BLaER1 treated with 17β-estradiol and CSF1 and Interleukin-3, amounts not matched to agents 10 nM and 100 nM (cell line): ENCODE results near the gene OR1J2.
"Not testable (repeated sequence)": the region's sequence is repeated elsewhere in the genome, so short reads cannot be mapped to it uniquely, and the experiment has no call there.

Experiments
- H3K27ac ChIP-seq, 11 experiments: shearing (Covaris generic); formaldehyde crosslinking; 2 replicates each; pipeline ENCODE4 v1.8.1; 2022
- H3K27me3 ChIP-seq, 11 experiments: shearing (Covaris generic); formaldehyde crosslinking; 2 replicates each; pipeline ENCODE4 v1.8.1; 2022
- H3K36me3 ChIP-seq, 11 experiments: shearing (Covaris generic); formaldehyde crosslinking; 2 replicates each; pipeline ENCODE4 v1.8.1; 2022
- H3K4me1 ChIP-seq, 10 experiments: shearing (Covaris generic); formaldehyde crosslinking; 2 replicates each; pipeline ENCODE4 v1.8.1; 2022
- H3K4me2 ChIP-seq, 11 experiments: shearing (Covaris generic); formaldehyde crosslinking; 2 replicates each; pipeline ENCODE4 v1.8.1; 2022
- H3K4me3 ChIP-seq, 10 experiments: shearing (Covaris generic); formaldehyde crosslinking; 2 replicates each; pipeline ENCODE4 v1.8.1; 2022
- H3K9ac ChIP-seq, 11 experiments: shearing (Covaris generic); formaldehyde crosslinking; 2 replicates each; pipeline ENCODE4 v1.8.1; 2022
- H3K9me3 ChIP-seq, 11 experiments: shearing (Covaris generic); formaldehyde crosslinking; replicated peaks in 1 of 11; 2 replicates each; pipeline ENCODE4 v1.8.1; 2022
- H4K20me1 ChIP-seq, 11 experiments: shearing (Covaris generic); formaldehyde crosslinking; 2 replicates each; pipeline ENCODE4 v1.8.1; 2022
- Cebpa-rat ChIP-seq, 11 experiments: shearing (Covaris generic); IDR thresholded peaks; 2 replicates each; pipeline ENCODE4 v1.8.1; 2022

Gene OR1J2

GRCh38 chr9:122479062-122479461, 31.5 kb upstream of the OR1J2 start:
- no peak overlapping the region for H3K4me2 ChIP-seq
- TF ChIP-seq Cebpa-rat (IDR thresholded peaks at IDR 0.05) = no peak
- no peak overlapping the region for H3K27ac ChIP-seq
- no peak overlapping the region for H3K9ac ChIP-seq
- no peaks in the 10 kb centered on the region for H3K36me3 ChIP-seq
- H3K27me3 ChIP-seq = no peaks in the 10 kb centered on the region
- no peaks in the 10 kb centered on the region for H3K4me1 ChIP-seq
- H3K4me3 ChIP-seq = no peak overlapping the region
- no peaks in the 10 kb centered on the region for H4K20me1 ChIP-seq
- no peaks in the 10 kb centered on the region for H3K9me3 ChIP-seq

GRCh38 chr9:122498883-122499288, 11.7 kb upstream of the OR1J2 start:
- Histone ChIP-seq H3K9me3 (peaks cover 7 to 21% (median 17%) of the 10 kb centered on the region in 11 experiments; a peak in 15 of 22 replicates), H3K4me2 (no peak overlapping the region), H3K4me3 (no peak overlapping the region), H4K20me1 (no peaks in the 10 kb centered on the region), H3K9ac (no peak overlapping the region), H3K27ac (no peak overlapping the region), H3K27me3 (no peaks in the 10 kb centered on the region), H3K36me3 (no peaks in the 10 kb centered on the region), H3K4me1 (no peaks in the 10 kb centered on the region)
- no peak for TF ChIP-seq Cebpa-rat (IDR thresholded peaks at IDR 0.05)

GRCh38 chr9:122506964-122507363, 3.6 kb upstream of the OR1J2 start:
- Histone ChIP-seq H3K27ac (no peak overlapping the region), H3K4me1 (no peaks in the 10 kb centered on the region), H3K4me3 (no peak overlapping the region), H3K4me2 (no peak overlapping the region), H3K27me3 (no peaks in the 10 kb centered on the region), H3K9ac (no peak overlapping the region), H3K9me3 (no peaks in the 10 kb centered on the region), H3K36me3 (no peaks in the 10 kb centered on the region), H4K20me1 (no peaks in the 10 kb centered on the region)
- TF ChIP-seq Cebpa-rat (IDR thresholded peaks at IDR 0.05) = no peak

GRCh38 chr9:122518226-122518625, 7.6 kb downstream of the OR1J2 start:
- H3K36me3 ChIP-seq = no peaks in the 10 kb centered on the region
- H3K9ac ChIP-seq = no peak overlapping the region
- H3K4me3 ChIP-seq = no peak overlapping the region
- no peaks in the 10 kb centered on the region for H3K9me3 ChIP-seq
- no peaks in the 10 kb centered on the region for H3K27me3 ChIP-seq
- H3K4me1 ChIP-seq = no peaks in the 10 kb centered on the region
- no peak overlapping the region for H3K27ac ChIP-seq
- no peaks in the 10 kb centered on the region for H4K20me1 ChIP-seq
- no peak overlapping the region for H3K4me2 ChIP-seq
- no peak for TF ChIP-seq Cebpa-rat (IDR thresholded peaks at IDR 0.05)

- no peak within 1 kb of the TSS for H3K4me3 ChIP-seq
- no peak within 1 kb of the TSS for H3K9ac ChIP-seq
- no peak within 1 kb of the TSS for H3K4me2 ChIP-seq
- no peaks in the 10 kb centered on the region for H3K27me3 ChIP-seq
- no peak for TF ChIP-seq Cebpa-rat (IDR thresholded peaks at IDR 0.05)
- H4K20me1 ChIP-seq = no peaks in the 10 kb centered on the region
- no peaks in the 10 kb centered on the region for H3K4me1 ChIP-seq
- no peak within 1 kb of the TSS for H3K27ac ChIP-seq
- H3K36me3 ChIP-seq = no peaks in the 10 kb centered on the region
- no peaks in the 10 kb centered on the region for H3K9me3 ChIP-seq
These were observed 8.2 kb downstream of the OR1J2 start, which contains the start of gene OR1J4 for GRCh38 chr9:122518841-122519240. OR1J4 (plus strand) TSS chr9:122519141; CDS start chr9:122519141, 0 bp downstream.

DNA sequence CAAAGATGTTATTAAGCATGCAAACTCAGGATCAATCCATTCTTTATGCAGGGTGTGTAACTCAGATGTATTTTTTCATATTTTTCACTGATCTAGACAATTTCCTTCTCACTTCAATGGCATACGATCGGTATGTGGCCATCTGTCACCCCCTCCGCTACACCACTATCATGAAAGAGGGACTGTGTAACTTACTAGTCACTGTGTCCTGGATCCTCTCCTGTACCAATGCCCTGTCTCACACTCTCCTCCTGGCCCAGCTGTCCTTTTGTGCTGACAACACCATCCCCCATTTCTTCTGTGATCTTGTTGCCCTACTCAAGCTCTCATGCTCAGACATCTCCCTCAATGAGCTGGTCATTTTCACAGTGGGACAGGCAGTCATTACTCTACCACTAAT, 8.8 kb downstream of the OR1J2 start:
- no peak overlapping the region for H3K27ac ChIP-seq
- no peaks in the 10 kb centered on the region for H3K27me3 ChIP-seq
- H4K20me1 ChIP-seq = no peaks in the 10 kb centered on the region
- no peaks in the 10 kb centered on the region for H3K9me3 ChIP-seq
- H3K36me3 ChIP-seq = no peaks in the 10 kb centered on the region
- no peak overlapping the region for H3K4me2 ChIP-seq
- TF ChIP-seq Cebpa-rat (IDR thresholded peaks at IDR 0.05) = no peak
- H3K9ac ChIP-seq = no peak overlapping the region
- no peaks in the 10 kb centered on the region for H3K4me1 ChIP-seq
- H3K4me3 ChIP-seq = no peak overlapping the region

GRCh38 chr9:122526602-122527001, 16.0 kb downstream of the OR1J2 start:
- H3K4me1 ChIP-seq = no peaks in the 10 kb centered on the region
- H3K9ac ChIP-seq = no peak overlapping the region
- H3K27ac ChIP-seq = no peak overlapping the region
- no peak for TF ChIP-seq Cebpa-rat (IDR thresholded peaks at IDR 0.05)
- no peaks in the 10 kb centered on the region for H4K20me1 ChIP-seq
- H3K4me3 ChIP-seq = no peak overlapping the region
- no peak overlapping the region for H3K4me2 ChIP-seq
- H3K9me3 ChIP-seq = no peaks in the 10 kb centered on the region
- no peaks in the 10 kb centered on the region for H3K27me3 ChIP-seq
- no peaks in the 10 kb centered on the region for H3K36me3 ChIP-seq

DNA sequence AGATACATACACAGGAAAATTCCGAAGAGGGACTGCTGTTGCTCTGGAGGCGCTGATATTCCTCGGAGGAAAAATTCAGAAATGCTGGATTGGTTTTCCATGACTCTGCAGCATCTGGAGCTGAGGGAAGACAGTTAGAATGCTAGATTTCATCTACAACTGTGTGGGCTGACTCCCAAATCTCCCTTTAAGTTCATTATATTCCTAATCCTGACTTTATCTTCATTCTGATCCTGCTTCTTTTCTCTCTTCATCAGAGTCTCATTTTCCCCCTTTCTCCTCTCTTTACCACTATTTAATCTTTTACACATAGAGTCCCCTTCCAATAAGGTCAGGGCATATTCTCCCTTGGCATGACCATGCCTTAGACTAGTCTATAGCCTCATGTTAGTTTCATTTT, 16.6 kb downstream of the OR1J2 start, which contains the start of gene OR1N1:
Gene OR1N1, minus strand, starts transcription at position 101 of the 400 bp plus-strand sequence. Its CDS starts 0 bp downstream, at position 101.
- Histone ChIP-seq H3K36me3 (no peaks in the 10 kb centered on the region), H4K20me1 (no peaks in the 10 kb centered on the region), H3K9ac (no peak within 1 kb of the TSS), H3K27ac (no peak within 1 kb of the TSS), H3K4me1 (no peaks in the 10 kb centered on the region), H3K9me3 (no peaks in the 10 kb centered on the region), H3K27me3 (no peaks in the 10 kb centered on the region), H3K4me3 (no peak within 1 kb of the TSS), H3K4me2 (no peak within 1 kb of the TSS)
- no peak for TF ChIP-seq Cebpa-rat (IDR thresholded peaks at IDR 0.05)

DNA sequence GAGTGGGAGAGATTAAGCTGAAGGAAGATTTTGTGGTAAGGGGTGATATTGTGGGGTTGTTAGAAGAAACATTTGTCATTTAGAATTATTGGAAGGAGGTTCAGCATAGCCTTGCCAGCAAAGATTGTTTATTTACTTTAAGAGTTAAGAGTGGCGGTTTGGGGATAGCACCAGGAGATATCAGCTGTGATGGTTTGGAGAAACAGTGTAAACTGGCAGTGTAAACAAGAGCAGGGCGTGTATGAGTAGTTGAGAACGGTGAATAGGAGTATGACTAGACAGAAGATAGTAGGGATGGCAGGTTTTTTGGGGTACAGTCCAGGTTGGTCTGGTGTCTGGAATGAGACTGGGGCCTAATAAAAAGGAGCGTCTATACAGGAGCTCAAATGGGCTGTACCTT, 20.6 kb downstream of the OR1J2 start:
- not testable (repeated sequence) for H4K20me1 ChIP-seq, H3K4me3 ChIP-seq, H3K27ac ChIP-seq, H3K27me3 ChIP-seq, H3K9me3 ChIP-seq, H3K4me1 ChIP-seq, H3K9ac ChIP-seq, H3K36me3 ChIP-seq, H3K4me2 ChIP-seq

- no peaks in the 10 kb centered on the region for H3K4me1 ChIP-seq
- no peak overlapping the region for H3K27ac ChIP-seq
- H3K36me3 ChIP-seq = no peaks in the 10 kb centered on the region
- no peak for TF ChIP-seq Cebpa-rat (IDR thresholded peaks at IDR 0.05)
- H3K4me3 ChIP-seq = no peak overlapping the region
- H3K4me2 ChIP-seq = no peak overlapping the region
- no peak overlapping the region for H3K9ac ChIP-seq
- no peaks in the 10 kb centered on the region for H3K27me3 ChIP-seq
- H4K20me1 ChIP-seq = no peaks in the 10 kb centered on the region
- H3K9me3 ChIP-seq = peaks cover 0 to 7% (median 0%) of the 10 kb centered on the region in 11 experiments; a peak in 6 of 22 replicates
These were observed 25.5 kb downstream of the OR1J2 start for GRCh38 chr9:122536134-122536533.

GRCh38 chr9:122537066-122537465, 26.5 kb downstream of the OR1J2 start:
- H3K27me3 ChIP-seq, H3K9ac ChIP-seq, H3K27ac ChIP-seq, H3K4me1 ChIP-seq, H3K36me3 ChIP-seq, H3K9me3 ChIP-seq, H3K4me3 ChIP-seq, H4K20me1 ChIP-seq, H3K4me2 ChIP-seq: not testable (repeated sequence)
